Sigmoid colon (tissue), 7 donors: ENCODE results near the gene IL21R. TPM values are rescaled to one million over a fixed set of nuclear protein-coding genes. Genes with fewer than 3 reads are reported as not detected.

Experiments used
- DNase-seq: peaks from one replicate; pipeline ENCODE4 v3.0.0-alpha.2; 2019
- H3K27ac ChIP-seq, 4 donors: fragments of 200-600 bp; sonication (generic); one replicate each; pipeline ENCODE4 v1.5.1; 2016 to 2019; ENCODE audit warnings: mild to moderate bottlenecking in 1 of 4
- H3K27me3 ChIP-seq, 3 donors: fragments of 200-600 bp; sonication (generic); one replicate each; pipeline ENCODE4 v1.5.1; 2019; ENCODE audit warnings: mild to moderate bottlenecking in 1 of 3
- H3K36me3 ChIP-seq, 4 donors: fragments of 200-600 bp; sonication (generic); one replicate each; pipeline ENCODE4 v1.5.1; 2016 to 2019
- H3K4me1 ChIP-seq, 4 donors: fragments of 200-600 bp; sonication (generic); one replicate each; pipeline ENCODE4 v1.5.1; 2017 to 2019
- H3K4me3 ChIP-seq, 4 donors: fragments of 200-600 bp; sonication (generic); one replicate each; pipeline ENCODE4 v1.5.1; 2017 to 2019; ENCODE audit warnings: mild to moderate bottlenecking in 2 of 4, moderate library complexity in 1 of 4
- H3K9me3 ChIP-seq, 4 donors: fragments of 200-600 bp in 3 of 4; sonication (generic) in 3 of 4; one replicate each; pipeline versions ENCODE4 v1.5.1 to v1.6.1; 2013 to 2019
- CTCF ChIP-seq, 4 experiments: fragments of 450-650 bp in 3 of 4; fragments of 200-600 bp in 1 of 4; IDR thresholded peaks; one replicate each; pipeline ENCODE4 v1.5.1; 2016 to 2019; ENCODE audit warnings: antibody characterized with exemption in 4 of 4, mild to moderate bottlenecking in 3 of 4, moderate library complexity in 2 of 4
- EP300 ChIP-seq, 4 donors: sonication (generic); formaldehyde crosslinking; IDR thresholded peaks; one replicate each; pipeline ENCODE4 v1.6.1; 2017; ENCODE audit warnings: antibody characterized with exemption in 4 of 4
- POLR2A ChIP-seq, 2 donors: fragments of 450-650 bp; IDR thresholded peaks; one replicate each; pipeline ENCODE4 v1.6.1; 2016; ENCODE audit warnings: antibody characterized with exemption in 2 of 2, mild to moderate bottlenecking in 2 of 2, moderate library complexity in 2 of 2
- POLR2AphosphoS5 ChIP-seq, 4 donors: sonication (generic); formaldehyde crosslinking; IDR thresholded peaks; one replicate each; pipeline ENCODE4 v1.6.1; 2017; ENCODE audit warnings: antibody characterized with exemption in 4 of 4
- WGBS, 2 donors: extraction: QIAGEN DNeasy Blood & Tissue Kit; methylation state at CpG; one replicate each; pipeline ENCODE4 v1.1.7; 2013; 5-methylcytosine and 5-hydroxymethylcytosine counted together
- intact Hi-C: fragments of 100-400 bp; cut with DNase I; formaldehyde crosslinking; loops from one replicate; pipeline ENCODE4 v1.15.1; 2023
- polyA plus RNA-seq, 3 donors: library from polyadenylated mRNA; stranded (reverse); fragments of 200-250 nt; gene quantifications; one replicate each; pipeline ENCODE4 v1.2.3, GENCODE V29; 2013
- total RNA-seq, 4 donors: library from RNA; depleted of rRNA; stranded (reverse); fragments of >200 nt; gene quantifications; one replicate each; pipeline ENCODE4 v1.1.0, GENCODE V29; 2016
- donor health status: healthy with polysubstance abuse.
- donor health status: Bipolar disorder and iron deficiency.
- donor health status: healthy.

Gene IL21R
- total and polyA plus RNA-seq, 7 donors, result under 0.01 to 7.9 (median 0.27) TPM; not detected in 2

- intact Hi-C loops, result no loop called here
Measured at GRCh38 chr16:27373312-27373711, 28.7 kb upstream of the IL21R start.

DNA sequence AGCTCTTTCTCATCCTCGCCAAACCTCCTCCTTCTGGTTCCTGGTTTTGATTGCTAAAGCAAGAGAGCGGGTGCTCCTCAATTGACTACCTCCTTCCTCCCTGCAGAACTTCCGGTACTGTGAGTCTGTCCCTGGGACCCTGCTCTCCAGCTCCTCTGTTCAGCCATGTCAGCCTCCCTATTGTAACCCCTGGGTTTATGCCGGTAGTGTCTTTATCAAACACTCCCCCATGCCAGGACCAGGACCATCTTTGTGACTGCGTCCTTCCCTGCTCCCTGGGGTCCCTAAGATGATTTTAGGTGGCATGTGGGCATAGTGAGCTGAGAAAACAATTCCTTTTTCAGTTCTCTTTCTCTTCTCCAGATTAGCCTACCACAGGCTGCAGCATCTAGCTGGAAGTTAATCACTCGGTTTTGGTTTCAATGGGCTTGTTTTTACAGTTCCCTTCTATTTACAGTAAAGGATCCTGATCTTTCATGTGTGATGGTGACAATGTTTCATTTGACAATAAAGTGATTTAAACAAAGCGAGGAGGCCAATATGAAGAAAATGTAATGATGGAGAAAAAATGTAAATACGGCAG is 27.7 kb upstream of the IL21R start:
- Histone ChIP-seq H3K27me3 (no peaks in the 10 kb centered on the region), H3K27ac (peak overlapping the region in 2 of 4 donors; percentile 9 to 23), H3K4me3 (no peak overlapping the region), H3K9me3 (no peaks in the 10 kb centered on the region), H3K36me3 (no peaks in the 10 kb centered on the region), H3K4me1 (peaks cover 0 to 8% (median 0%) of the 10 kb centered on the region in 4 donors)
- 57 to 79% methylated on average over 8 of the region's 8 CpGs for WGBS, 2 donors
- no peak for DNase-seq
- intact Hi-C loops, result no loop called here
- TF ChIP-seq CTCF (IDR thresholded peaks at IDR 0.05), result no peak
- TF ChIP-seq POLR2A (IDR thresholded peaks at IDR 0.05), result no peak
- TF ChIP-seq EP300 (IDR thresholded peaks at IDR 0.05), result no peak
- TF ChIP-seq POLR2AphosphoS5 (IDR thresholded peaks at IDR 0.05), result no peak

More at GRCh38 chr16:27373312-27373711, 28.7 kb upstream of the IL21R start:
- Histone ChIP-seq H3K9me3 (no peaks in the 10 kb centered on the region), H3K4me3 (no peak overlapping the region), H3K36me3 (no peaks in the 10 kb centered on the region), H3K4me1 (peaks cover 0 to 8% (median 0%) of the 10 kb centered on the region in 4 donors), H3K27me3 (no peaks in the 10 kb centered on the region), H3K27ac (no peak overlapping the region)
- TF ChIP-seq CTCF (IDR thresholded peaks at IDR 0.05) (no peak), POLR2A (IDR thresholded peaks at IDR 0.05) (no peak), POLR2AphosphoS5 (IDR thresholded peaks at IDR 0.05) (no peak), EP300 (IDR thresholded peaks at IDR 0.05) (no peak)
- 95 to 96% methylated on average over 3 of the region's 3 CpGs for WGBS, 2 donors
- no peak for DNase-seq

DNA sequence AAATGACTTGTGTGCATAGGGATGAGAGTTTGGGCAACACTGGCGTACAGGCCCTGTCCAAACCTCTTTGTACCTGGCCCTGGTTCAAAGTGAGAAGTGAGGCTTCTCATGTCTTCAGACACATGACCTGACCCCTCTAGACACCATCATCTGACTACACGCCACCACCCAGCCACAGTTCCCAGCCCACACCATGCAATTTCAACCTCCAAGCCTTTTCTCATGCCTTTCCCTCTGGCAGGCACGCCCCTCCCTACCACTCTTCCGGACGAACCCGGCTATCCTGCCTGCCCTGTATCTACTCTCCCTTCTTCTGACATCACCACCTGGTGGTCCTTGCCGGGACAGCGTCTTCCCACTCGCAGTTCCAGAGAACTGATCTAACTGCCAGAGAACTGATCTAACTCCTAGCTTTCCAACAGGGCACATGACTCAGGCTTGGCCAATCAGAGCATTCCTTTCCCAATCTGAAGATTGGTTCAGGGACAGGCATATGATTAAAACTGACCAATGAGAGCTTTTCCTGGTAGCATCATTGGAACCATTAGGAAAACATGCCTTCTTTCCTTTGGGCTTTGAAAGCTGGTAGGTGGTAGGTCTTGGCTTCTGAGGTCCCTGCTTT is 27.1 kb upstream of the IL21R start:
- Histone ChIP-seq H3K27ac (peak overlapping the region in 1 of 4 donors; percentile 23), H3K9me3 (no peaks in the 10 kb centered on the region), H3K27me3 (no peaks in the 10 kb centered on the region), H3K36me3 (no peaks in the 10 kb centered on the region), H3K4me1 (peaks cover 0 to 8% (median 0%) of the 10 kb centered on the region in 4 donors), H3K4me3 (no peak overlapping the region)
- TF ChIP-seq POLR2A (IDR thresholded peaks at IDR 0.05) (no peak), CTCF (IDR thresholded peaks at IDR 0.05) (peak in 3 of 4 experiments; percentile 22 to 44 (median 39)), POLR2AphosphoS5 (IDR thresholded peaks at IDR 0.05) (peak in 2 of 4 donors; percentile 12 to 20), EP300 (IDR thresholded peaks at IDR 0.05) (no peak)
- 20 to 28% methylated on average over 9 of the region's 9 CpGs for WGBS, 2 donors
- intact Hi-C loops, result no loop called here
- DNase-seq, result peak; percentile 72

- WGBS, 2 donors, result 53 to 58% methylated on average over 4 of the region's 4 CpGs
- H3K4me1 ChIP-seq, result peaks cover 0 to 8% (median 0%) of the 10 kb centered on the region in 4 donors
- intact Hi-C loops, result no loop called here
- no peak overlapping the region for H3K27ac ChIP-seq
- no peak overlapping the region for H3K4me3 ChIP-seq
- H3K9me3 ChIP-seq, result no peaks in the 10 kb centered on the region
- TF ChIP-seq POLR2A (IDR thresholded peaks at IDR 0.05), result no peak
- no peak for DNase-seq
- H3K27me3 ChIP-seq, result no peaks in the 10 kb centered on the region
- no peaks in the 10 kb centered on the region for H3K36me3 ChIP-seq
Measured at GRCh38 chr16:27377666-27378485, 24.1 kb upstream of the IL21R start.
